Epithelial cell of proximal tubule (primary cell): ENCODE data around the gene NFASC. TPM values are rescaled to one million over a fixed set of nuclear protein-coding genes. Genes with fewer than 3 reads are reported as not detected.

ENCODE experiments used
- DNase-seq: peaks from one replicate; pipeline ENCODE4 v3.0.0-alpha.2; 2011; ENCODE audit warnings: low read depth
- H3K4me3 ChIP-seq: 2 replicates; pipeline ENCODE4 v1.5.1; 2011; ENCODE audit warnings: low read depth, mild to moderate bottlenecking, low read length
- total RNA-seq: library from RNA; depleted of rRNA; stranded (reverse); fragments of >200 nt; gene quantifications from 2 replicates; pipeline ENCODE4 v1.2.3, GENCODE V29; 2015
- TF ChIP-seq, protein P1 (sequence below): conservative IDR thresholded peaks from 2 replicates; pipeline ENCODE4 v1.5.1; 2012; ENCODE audit warnings: low read depth, mild to moderate bottlenecking, low read length

The NFASC gene
- total RNA-seq, 1 donor from 2014 or later: 0.29 TPM

GRCh38 chr1:205003358-205004131, 132.9 kb downstream of the NFASC start:
- DNase-seq: no peak
- H3K4me3 ChIP-seq: no peak overlapping the region
- TF ChIP-seq, protein P1, sequence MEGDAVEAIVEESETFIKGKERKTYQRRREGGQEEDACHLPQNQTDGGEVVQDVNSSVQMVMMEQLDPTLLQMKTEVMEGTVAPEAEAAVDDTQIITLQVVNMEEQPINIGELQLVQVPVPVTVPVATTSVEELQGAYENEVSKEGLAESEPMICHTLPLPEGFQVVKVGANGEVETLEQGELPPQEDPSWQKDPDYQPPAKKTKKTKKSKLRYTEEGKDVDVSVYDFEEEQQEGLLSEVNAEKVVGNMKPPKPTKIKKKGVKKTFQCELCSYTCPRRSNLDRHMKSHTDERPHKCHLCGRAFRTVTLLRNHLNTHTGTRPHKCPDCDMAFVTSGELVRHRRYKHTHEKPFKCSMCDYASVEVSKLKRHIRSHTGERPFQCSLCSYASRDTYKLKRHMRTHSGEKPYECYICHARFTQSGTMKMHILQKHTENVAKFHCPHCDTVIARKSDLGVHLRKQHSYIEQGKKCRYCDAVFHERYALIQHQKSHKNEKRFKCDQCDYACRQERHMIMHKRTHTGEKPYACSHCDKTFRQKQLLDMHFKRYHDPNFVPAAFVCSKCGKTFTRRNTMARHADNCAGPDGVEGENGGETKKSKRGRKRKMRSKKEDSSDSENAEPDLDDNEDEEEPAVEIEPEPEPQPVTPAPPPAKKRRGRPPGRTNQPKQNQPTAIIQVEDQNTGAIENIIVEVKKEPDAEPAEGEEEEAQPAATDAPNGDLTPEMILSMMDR: no peak

- TF ChIP-seq, protein P1: no peak
- H3K4me3 ChIP-seq: no peak overlapping the region
- no peak for DNase-seq
Observed at GRCh38 chr1:205004351-205004750, 133.7 kb downstream of the NFASC start.

DNA sequence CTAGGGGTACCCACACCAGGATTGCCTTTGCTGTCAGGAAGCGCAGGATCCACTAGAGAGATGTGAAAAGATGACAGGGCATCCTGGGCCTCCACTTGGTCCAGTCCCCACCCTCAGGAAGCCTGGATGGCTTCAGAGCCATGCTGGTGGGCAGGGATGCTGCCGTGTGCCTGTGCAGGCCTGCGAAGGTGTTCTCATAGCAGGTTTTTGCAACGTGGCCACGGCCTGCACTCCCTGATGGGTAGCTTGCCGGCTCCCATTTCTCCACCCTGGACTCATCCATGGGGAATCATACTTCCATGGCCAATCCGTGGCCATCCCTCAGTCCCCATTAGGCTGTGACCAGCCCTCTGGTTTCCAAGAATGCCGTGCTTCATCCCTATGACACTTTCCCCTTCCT, 138.2 kb downstream of the NFASC start:
- DNase-seq: no peak
- TF ChIP-seq, protein P1: no peak
- H3K4me3 ChIP-seq: no peak overlapping the region

DNA sequence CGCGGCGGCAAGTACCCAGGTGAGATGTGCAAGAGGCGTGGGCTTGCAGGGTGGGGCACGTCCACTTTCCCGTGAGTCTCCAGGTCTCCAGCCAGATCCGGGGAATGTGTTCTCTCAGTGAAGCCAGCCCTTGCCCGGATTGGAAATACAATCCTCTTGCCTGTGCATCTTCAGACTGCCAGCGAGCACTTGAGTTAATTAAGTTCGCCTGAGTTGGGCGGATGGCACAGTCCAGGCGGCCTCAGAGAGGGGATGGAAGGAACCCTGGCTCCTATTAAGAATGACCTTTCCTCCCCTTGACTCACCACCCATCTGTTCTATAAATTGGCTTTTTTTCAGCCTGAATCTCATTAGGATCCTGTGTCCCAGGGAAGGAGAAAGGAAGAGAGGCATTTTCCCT, 139.0 kb downstream of the NFASC start:
- no peak overlapping the region for H3K4me3 ChIP-seq
- DNase-seq: no peak
- TF ChIP-seq, protein P1: no peak

- TF ChIP-seq, protein P1: no peak
- H3K4me3 ChIP-seq: no peak overlapping the region
- no peak for DNase-seq
Observed at GRCh38 chr1:205012391-205013140, 141.9 kb downstream of the NFASC start.

GRCh38 chr1:205013683-205014367, 143.2 kb downstream of the NFASC start:
- TF ChIP-seq, protein P1: no peak
- no peak overlapping the region for H3K4me3 ChIP-seq
- DNase-seq: no peak
